HG02970 (cell line): ENCODE results near the gene TMED10.
"Not testable (repeated sequence)": the region's sequence is repeated elsewhere in the genome, so short reads cannot be mapped to it uniquely, and the experiment has no call there.

ENCODE experiments used
- ATAC-seq: cut with Tn5 transposase; IDR thresholded peaks from one replicate; pipeline ENCODE4 v1.9.1; 2021; ENCODE audit warnings: mild to moderate bottlenecking, moderate library complexity, moderate number of reproducible peaks; ENCODE audit not compliant: unreplicated experiment, low FRiP score

Gene TMED10

GRCh38 chr14:75132382-75133086 lies 43.9 kb downstream of the TMED10 start:
- no peak for ATAC-seq

GRCh38 chr14:75128596-75128990 lies 47.8 kb downstream of the TMED10 start:
- ATAC-seq = no peak

- no peak for ATAC-seq
Measured at GRCh38 chr14:75127903-75128595, 48.4 kb downstream of the TMED10 start.

- ATAC-seq = not testable (repeated sequence)
Measured at GRCh38 chr14:75127474-75127820, 49.0 kb downstream of the TMED10 start.

- peak; percentile 56 for ATAC-seq
Measured at GRCh38 chr14:75126679-75127473, 49.5 kb downstream of the TMED10 start, which contains the start of gene NEK9. TSS of gene NEK9 (minus strand) at chr14:75127048. CDS start at chr14:75126921, 127 bp downstream.

GRCh38 chr14:75126121-75126544 lies 50.3 kb downstream of the TMED10 start:
- ATAC-seq = no peak

GRCh38 chr14:75125617-75126016 lies 50.8 kb downstream of the TMED10 start:
- no peak for ATAC-seq

GRCh38 chr14:75123991-75124390 lies 52.4 kb downstream of the TMED10 start:
- no peak for ATAC-seq

- ATAC-seq = no peak
Measured at GRCh38 chr14:75121552-75121951, 54.9 kb downstream of the TMED10 start.

GRCh38 chr14:75120541-75121291 lies 55.7 kb downstream of the TMED10 start:
- ATAC-seq = no peak

GRCh38 chr14:75119056-75119455 lies 57.4 kb downstream of the TMED10 start:
- no peak for ATAC-seq

GRCh38 chr14:75113932-75114539 lies 62.4 kb downstream of the TMED10 start:
- ATAC-seq = no peak

GRCh38 chr14:75109877-75110276 lies 66.5 kb downstream of the TMED10 start:
- no peak for ATAC-seq

- no peak for ATAC-seq
Measured at GRCh38 chr14:75107186-75107585, 69.2 kb downstream of the TMED10 start.

- no peak for ATAC-seq
Measured at GRCh38 chr14:75101491-75101890, 74.9 kb downstream of the TMED10 start.

GRCh38 chr14:75098682-75099081 lies 77.7 kb downstream of the TMED10 start:
- ATAC-seq = no peak

GRCh38 chr14:75098212-75098611 lies 78.2 kb downstream of the TMED10 start:
- ATAC-seq = no peak

- no peak for ATAC-seq
Measured at GRCh38 chr14:75096959-75097358, 79.5 kb downstream of the TMED10 start.

GRCh38 chr14:75095690-75096089 lies 80.7 kb downstream of the TMED10 start:
- ATAC-seq = no peak

GRCh38 chr14:75094896-75095295 lies 81.5 kb downstream of the TMED10 start:
- ATAC-seq = no peak
